SU-DHL-6 (cell line): Measurements from ENCODE around the gene FABP1.

Experiments
- EZH2phosphoT487 ChIP-seq: fragments of 200-600 bp; sonication (generic), shearing (Covaris generic); conservative IDR thresholded peaks from 2 replicates; pipeline ENCODE4 v1.6.1; 2018; ENCODE audit warnings: mild to moderate bottlenecking, antibody characterized with exemption, low read length, moderate library complexity, mixed read lengths
- TF ChIP-seq, protein P1 (sequence below): fragments of 200-600 bp; sonication (generic); IDR thresholded peaks from one replicate; pipeline ENCODE4 v1.5.1; 2017; ENCODE audit warnings: antibody characterized with exemption, mild to moderate bottlenecking, low read length, moderate library complexity; ENCODE audit not compliant: insufficient read depth, poor library complexity, severe bottlenecking

DNA sequence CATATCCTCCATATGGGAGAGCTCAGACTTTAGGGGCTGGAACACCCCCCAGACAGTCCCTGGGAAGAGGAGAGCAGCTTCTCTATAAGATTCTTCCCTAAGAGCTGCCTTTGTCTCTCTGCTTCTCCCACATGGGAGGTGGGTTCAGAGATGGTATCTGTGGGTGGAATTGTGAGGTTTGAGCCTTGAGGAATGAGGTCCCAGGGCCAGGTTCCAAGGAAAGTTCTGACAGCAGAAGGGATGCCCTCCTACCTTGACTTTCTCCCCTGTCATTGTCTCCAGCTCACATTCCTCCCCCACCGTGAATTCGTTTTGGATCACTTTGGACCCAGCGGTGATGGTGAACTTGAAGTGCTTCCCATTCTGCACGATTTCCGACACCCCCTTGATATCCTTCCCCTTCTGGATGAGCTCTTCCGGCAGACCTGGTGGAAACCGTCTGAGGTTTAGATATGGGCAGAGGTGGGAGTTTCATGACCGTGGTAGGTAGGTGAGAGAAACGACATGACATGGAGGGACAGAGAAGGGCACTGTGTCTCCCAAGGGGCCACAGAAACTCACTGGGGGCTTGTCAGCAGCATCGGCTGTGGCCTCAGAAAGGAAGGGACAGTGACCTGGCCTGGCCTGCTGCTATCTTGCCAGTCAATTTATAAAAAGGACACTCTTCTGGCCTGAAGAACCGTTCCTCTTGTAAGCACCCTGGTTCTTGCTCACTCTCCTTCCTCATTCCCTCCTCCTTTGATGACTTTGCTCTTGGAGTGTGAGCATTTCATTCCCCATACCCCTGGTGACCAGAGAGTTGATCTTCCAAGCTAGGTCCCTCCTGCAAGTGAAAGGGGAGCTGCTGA lies 1.7 kb downstream of the FABP1 start:
- TF ChIP-seq, protein P1, sequence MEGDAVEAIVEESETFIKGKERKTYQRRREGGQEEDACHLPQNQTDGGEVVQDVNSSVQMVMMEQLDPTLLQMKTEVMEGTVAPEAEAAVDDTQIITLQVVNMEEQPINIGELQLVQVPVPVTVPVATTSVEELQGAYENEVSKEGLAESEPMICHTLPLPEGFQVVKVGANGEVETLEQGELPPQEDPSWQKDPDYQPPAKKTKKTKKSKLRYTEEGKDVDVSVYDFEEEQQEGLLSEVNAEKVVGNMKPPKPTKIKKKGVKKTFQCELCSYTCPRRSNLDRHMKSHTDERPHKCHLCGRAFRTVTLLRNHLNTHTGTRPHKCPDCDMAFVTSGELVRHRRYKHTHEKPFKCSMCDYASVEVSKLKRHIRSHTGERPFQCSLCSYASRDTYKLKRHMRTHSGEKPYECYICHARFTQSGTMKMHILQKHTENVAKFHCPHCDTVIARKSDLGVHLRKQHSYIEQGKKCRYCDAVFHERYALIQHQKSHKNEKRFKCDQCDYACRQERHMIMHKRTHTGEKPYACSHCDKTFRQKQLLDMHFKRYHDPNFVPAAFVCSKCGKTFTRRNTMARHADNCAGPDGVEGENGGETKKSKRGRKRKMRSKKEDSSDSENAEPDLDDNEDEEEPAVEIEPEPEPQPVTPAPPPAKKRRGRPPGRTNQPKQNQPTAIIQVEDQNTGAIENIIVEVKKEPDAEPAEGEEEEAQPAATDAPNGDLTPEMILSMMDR: no peak
- no peak for TF ChIP-seq EZH2phosphoT487
